Transverse colon (tissue), 4 donors: Measurements from ENCODE around the gene METAP2.

ENCODE experiments used
- POLR2A ChIP-seq: fragments of 450-650 bp; IDR thresholded peaks from one replicate; pipeline ENCODE4 v1.6.1; 2016; ENCODE audit warnings: antibody characterized with exemption, mild to moderate bottlenecking, moderate library complexity
- POLR2AphosphoS5 ChIP-seq, 3 donors: sonication (generic); formaldehyde crosslinking; IDR thresholded peaks; one replicate each; pipeline ENCODE4 v1.6.1; 2016; ENCODE audit warnings: antibody characterized with exemption in 3 of 3
- TF ChIP-seq, protein P1 (sequence below), 5 experiments: fragments of 200-600 bp in 3 of 5; fragments of 450-650 bp in 2 of 5; sonication (generic) in 3 of 5; IDR thresholded peaks; 1 replicate in 2 of 5; 2 replicates in 3 of 5; pipeline ENCODE4 v1.5.1; 2016 to 2017; ENCODE audit warnings: antibody characterized with exemption in 5 of 5, inconsistent platforms in 3 of 5, mild to moderate bottlenecking in 2 of 5, moderate library complexity in 1 of 5

DNA sequence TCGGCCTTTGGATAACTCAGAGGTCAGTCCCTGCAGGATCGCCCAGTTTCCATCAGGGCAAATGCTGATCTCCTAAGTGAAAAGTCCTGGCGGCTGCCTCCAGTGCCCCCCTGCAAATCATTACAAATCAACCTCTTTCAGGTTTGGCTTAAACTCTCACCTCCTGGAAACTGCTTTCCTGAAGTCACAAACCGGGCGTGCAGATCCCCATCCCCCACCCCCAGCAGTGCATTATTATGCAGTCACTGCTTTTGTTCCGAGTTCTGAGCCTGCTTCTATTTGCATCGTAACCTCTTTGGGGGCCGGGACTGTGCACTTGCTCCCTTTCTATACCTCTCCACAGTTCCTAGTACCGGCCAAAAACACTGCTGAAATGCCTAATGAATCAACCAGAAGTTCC is 77.4 kb downstream of the METAP2 start, which contains the start of gene USP44:
- TF ChIP-seq, protein P1, sequence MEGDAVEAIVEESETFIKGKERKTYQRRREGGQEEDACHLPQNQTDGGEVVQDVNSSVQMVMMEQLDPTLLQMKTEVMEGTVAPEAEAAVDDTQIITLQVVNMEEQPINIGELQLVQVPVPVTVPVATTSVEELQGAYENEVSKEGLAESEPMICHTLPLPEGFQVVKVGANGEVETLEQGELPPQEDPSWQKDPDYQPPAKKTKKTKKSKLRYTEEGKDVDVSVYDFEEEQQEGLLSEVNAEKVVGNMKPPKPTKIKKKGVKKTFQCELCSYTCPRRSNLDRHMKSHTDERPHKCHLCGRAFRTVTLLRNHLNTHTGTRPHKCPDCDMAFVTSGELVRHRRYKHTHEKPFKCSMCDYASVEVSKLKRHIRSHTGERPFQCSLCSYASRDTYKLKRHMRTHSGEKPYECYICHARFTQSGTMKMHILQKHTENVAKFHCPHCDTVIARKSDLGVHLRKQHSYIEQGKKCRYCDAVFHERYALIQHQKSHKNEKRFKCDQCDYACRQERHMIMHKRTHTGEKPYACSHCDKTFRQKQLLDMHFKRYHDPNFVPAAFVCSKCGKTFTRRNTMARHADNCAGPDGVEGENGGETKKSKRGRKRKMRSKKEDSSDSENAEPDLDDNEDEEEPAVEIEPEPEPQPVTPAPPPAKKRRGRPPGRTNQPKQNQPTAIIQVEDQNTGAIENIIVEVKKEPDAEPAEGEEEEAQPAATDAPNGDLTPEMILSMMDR (IDR thresholded peaks at IDR 0.05) = no peak
- no peak for TF ChIP-seq POLR2AphosphoS5 (IDR thresholded peaks at IDR 0.05)
- TF ChIP-seq POLR2A = no peak
